HCT116 (cell line): Measurements from ENCODE around the gene VWF. TPM values are rescaled to one million over a fixed set of nuclear protein-coding genes. Genes with fewer than 3 reads are reported as not detected.

Experiments used
- ATAC-seq: fragments of 200-7000 bp; cut with Tn5 transposase; 2 replicates; pipeline ENCODE4 v1.9.1; 2020; ENCODE audit warnings: mild to moderate bottlenecking, moderate library complexity
- BruUV-seq: library from RNA; stranded (reverse); fragments of 400-500 nt; replicated peaks from 2 replicates; lab custom pipeline; 2021; lab: Mats Ljungman, UMichigan
- CTCF ChIA-PET: fragments of 300-600 bp; sonication (Branson Sonifier 250); formaldehyde crosslinking; loops from one replicate; lab custom pipeline; 2021; ENCODE audit warnings: antibody characterized with exemption; lab: Charles Lee
- POLR2A ChIA-PET: fragments of 300-600, 350-600 bp; sonication (Branson Sonifier 250); formaldehyde crosslinking; loops from one replicate; lab custom pipeline; 2021; ENCODE audit warnings: antibody characterized with exemption; lab: Charles Lee
- RAD21 ChIA-PET, 2 experiments: fragments of 300-600 bp; sonication (Branson Sonifier 250); formaldehyde crosslinking; loops; one replicate each; lab custom pipeline; 2023; ENCODE audit warnings: low total read pairs in 2 of 2; ENCODE audit not compliant: uncharacterized antibody in 2 of 2, unreplicated experiment in 2 of 2, low non-redundant PET in 1 of 2; lab: Charles Lee
- DNase-seq: peaks from one replicate; pipeline ENCODE4 v3.0.0-alpha.2; 2010; ENCODE audit warnings: low read depth, low spot score
- H2AFZ ChIP-seq: fragments of 200-600 bp; shearing (Covaris generic), sonication (generic); 2 replicates; pipeline ENCODE4 v1.6.1; 2017; ENCODE audit warnings: low read depth, mixed run types, mixed read lengths, antibody characterized with exemption, low read length; ENCODE audit not compliant: poor library complexity, severe bottlenecking
- H3K27ac ChIP-seq: 2 replicates; pipeline ENCODE4 v1.5.1; 2012; ENCODE audit warnings: low read depth, low read length
- H3K27me3 ChIP-seq: fragments of 200-600 bp; sonication (generic); 2 replicates; pipeline ENCODE4 v1.6.1; 2016; ENCODE audit warnings: mixed run types, low read length, mixed read lengths; ENCODE audit not compliant: insufficient read depth
- H3K36me3 ChIP-seq, 2 experiments: fragments of 200-500 bp in 1 of 2; fragments of 200-600 bp in 1 of 2; sonication (Bioruptor generic) in 1 of 2; sonication (generic) in 1 of 2; 2 replicates each; pipeline versions ENCODE4 v1.5.1 to v1.6.1; 2014 to 2016; ENCODE audit warnings: low read length in 2 of 2, inconsistent platforms in 1 of 2, mixed read lengths in 1 of 2, mixed run types in 1 of 2; ENCODE audit not compliant: insufficient read depth in 2 of 2, control insufficient read depth in 1 of 2
- H3K4me1 ChIP-seq, 2 experiments: fragments of 200-600 bp in 1 of 2; sonication (generic) in 1 of 2; 2 replicates each; pipeline versions ENCODE4 v1.5.1 to v1.6.1; 2012 to 2017; ENCODE audit warnings: low read length in 2 of 2, inconsistent platforms in 1 of 2, mild to moderate bottlenecking in 1 of 2, mixed read lengths in 1 of 2, mixed run types in 1 of 2, moderate library complexity in 1 of 2; ENCODE audit not compliant: insufficient read depth in 2 of 2, control insufficient read depth in 1 of 2
- H3K4me2 ChIP-seq: fragments of 200-600 bp; sonication (generic); 2 replicates; pipeline ENCODE4 v1.6.1; 2017; ENCODE audit warnings: mixed run types, low read length, mixed read lengths
- H3K4me3 ChIP-seq, 2 experiments: fragments of 200-600 bp in 1 of 2; sonication (generic) in 1 of 2; replicated peaks in 1 of 2; 2 replicates each; pipeline ENCODE4 v1.5.1; 2011 to 2016; ENCODE audit warnings: low read length in 2 of 2, control low read depth in 1 of 2, low read depth in 1 of 2, mild to moderate bottlenecking in 1 of 2, mixed read lengths in 1 of 2, mixed run types in 1 of 2
- H3K79me2 ChIP-seq: fragments of 200-600 bp; sonication (generic); 2 replicates; pipeline ENCODE4 v1.6.1; 2017; ENCODE audit warnings: mild to moderate bottlenecking, mixed run types, low read length, moderate library complexity, mixed read lengths; ENCODE audit not compliant: insufficient read depth
- H3K9ac ChIP-seq: fragments of 200-600 bp; sonication (generic); 2 replicates; pipeline ENCODE4 v1.6.1; 2016; ENCODE audit warnings: low read length, mixed read lengths
- H3K9me2 ChIP-seq: fragments of 200-600 bp; sonication (generic), shearing (Covaris generic); 2 replicates; pipeline ENCODE4 v1.6.1; 2017; ENCODE audit warnings: mixed run types, mild to moderate bottlenecking, moderate library complexity; ENCODE audit not compliant: insufficient read depth
- H3K9me3 ChIP-seq, 2 experiments: fragments of 200-500 bp in 1 of 2; fragments of 200-600 bp in 1 of 2; sonication (Bioruptor generic) in 1 of 2; sonication (generic) in 1 of 2; 2 replicates each; pipeline ENCODE4 v1.6.1; 2014 to 2017; ENCODE audit warnings: low read length in 2 of 2, mixed read lengths in 2 of 2, inconsistent platforms in 1 of 2, low read depth in 1 of 2, mild to moderate bottlenecking in 1 of 2, mixed run types in 1 of 2, moderate library complexity in 1 of 2; ENCODE audit not compliant: control insufficient read depth in 1 of 2, insufficient read depth in 1 of 2
- H4K20me1 ChIP-seq: fragments of 200-600 bp; sonication (generic), shearing (Covaris generic); 2 replicates; pipeline ENCODE4 v1.6.1; 2017; ENCODE audit warnings: mixed run types, mild to moderate bottlenecking, moderate library complexity; ENCODE audit not compliant: insufficient read depth
- CBX3 ChIP-seq: IDR thresholded peaks from 2 replicates; pipeline ENCODE4 v1.6.1; 2012; ENCODE audit warnings: low read depth
- CEBPB ChIP-seq: IDR thresholded peaks from 2 replicates; pipeline ENCODE4 v1.6.1; 2012; ENCODE audit warnings: low read depth
- EGR1 ChIP-seq: IDR thresholded peaks from 2 replicates; pipeline ENCODE4 v1.6.1; 2012; ENCODE audit warnings: low read depth
- ELF1 ChIP-seq: IDR thresholded peaks from 2 replicates; pipeline ENCODE4 v1.6.1; 2012; ENCODE audit warnings: low read depth, borderline replicate concordance
- EZH2phosphoT487 ChIP-seq: fragments of 200-600 bp; IDR thresholded peaks from 2 replicates; pipeline ENCODE4 v1.6.1; 2018; ENCODE audit warnings: antibody characterized with exemption, borderline replicate concordance
- JUND ChIP-seq: IDR thresholded peaks from 2 replicates; pipeline ENCODE4 v1.6.1; 2012
- POLR2AphosphoS5 ChIP-seq: IDR thresholded peaks from 2 replicates; pipeline ENCODE4 v1.6.1; 2011; ENCODE audit warnings: mild to moderate bottlenecking, low read depth, low read length, moderate library complexity
- SIN3A ChIP-seq: IDR thresholded peaks from 2 replicates; pipeline ENCODE4 v1.6.1; 2012; ENCODE audit warnings: low read depth
- SRF ChIP-seq: IDR thresholded peaks from 2 replicates; pipeline ENCODE4 v1.6.1; 2012; ENCODE audit warnings: low read depth
- TCF7L2 ChIP-seq: IDR thresholded peaks from 2 replicates; pipeline ENCODE4 v1.7.0; 2011; ENCODE audit warnings: borderline replicate concordance, inconsistent platforms; ENCODE audit not compliant: insufficient read depth, insufficient read length; ENCODE audit errors: extremely low read depth
- ZFX ChIP-seq: fragments of 450-650 bp; IDR thresholded peaks from 2 replicates; pipeline ENCODE4 v1.6.1; 2017
- intact Hi-C: fragments of 100-400 bp; cut with micrococcal nuclease; formaldehyde crosslinking; loops from 2 replicates; pipeline ENCODE4 v1.10.0; 2022
- total RNA-seq: library from RNA; stranded (reverse); gene quantifications from one replicate; pipeline ENCODE4 v1.2.1, GENCODE V29; 2021; ENCODE audit not compliant: unreplicated experiment
- TF ChIP-seq, protein P1 (sequence below): IDR thresholded peaks from 2 replicates; pipeline ENCODE4 v1.6.1; 2011; ENCODE audit warnings: mild to moderate bottlenecking, low read length, moderate library complexity; ENCODE audit not compliant: insufficient replicate concordance; ENCODE audit errors: extremely low read depth

VWF gene
- total RNA-seq, 1 experiment from 2014 or later = 0.57 TPM

DNA sequence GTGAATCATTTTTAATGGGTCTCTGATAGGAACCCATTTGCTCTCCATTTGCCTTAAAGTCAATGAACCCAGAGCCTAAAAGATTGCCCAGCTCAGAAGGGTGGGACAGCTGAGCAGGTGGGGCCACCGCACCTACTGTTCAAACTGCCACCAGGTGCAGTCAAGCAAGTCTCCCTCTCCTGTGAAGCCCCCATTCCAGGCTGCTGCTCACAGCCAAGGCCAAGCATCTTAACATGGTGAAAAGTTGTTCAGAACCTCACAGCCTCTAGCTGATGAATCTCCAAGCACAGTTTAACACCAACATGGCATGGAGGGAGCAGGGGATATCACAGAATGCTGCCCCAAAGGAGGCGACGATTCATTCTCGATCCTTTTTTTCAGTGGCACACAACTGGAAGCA lies 209.0 kb downstream of the VWF start:
- Histone ChIP-seq H3K27ac (no peak overlapping the region), H3K4me1 (no peaks in the 10 kb centered on the region), H3K9me2 (no peaks in the 10 kb centered on the region), H4K20me1 (no peaks in the 10 kb centered on the region), H3K4me3 (no peak overlapping the region), H3K27me3 (peaks cover 18% of the 10 kb centered on the region; the same call in 1 of the 2 replicates), H2AFZ (no peak overlapping the region), H3K36me3 (no peaks in the 10 kb centered on the region), H3K79me2 (no peaks in the 10 kb centered on the region), H3K4me2 (no peak overlapping the region), H3K9ac (no peak overlapping the region), H3K9me3 (no peaks in the 10 kb centered on the region)
- ChIA-PET CTCF (interaction anchor here (2.1 kb wide), 1 partner anchor 122 kb away, joined by 9 read pairs; no protein-coding TSS in a partner anchor), RAD21 (no interaction called here), POLR2A (no interaction called here)
- DNase-seq (no peak), ATAC-seq (no peak)
- intact Hi-C loops = no loop called here
- BruUV-seq = no TSS peak
- TF ChIP-seq EGR1 (no peak), TCF7L2 (no peak), ELF1 (no peak), EZH2phosphoT487 (no peak), CBX3 (no peak), ZFX (no peak), SIN3A (no peak), JUND (no peak), SRF (no peak), CEBPB (no peak), POLR2AphosphoS5 (no peak)
- TF ChIP-seq, protein P1, sequence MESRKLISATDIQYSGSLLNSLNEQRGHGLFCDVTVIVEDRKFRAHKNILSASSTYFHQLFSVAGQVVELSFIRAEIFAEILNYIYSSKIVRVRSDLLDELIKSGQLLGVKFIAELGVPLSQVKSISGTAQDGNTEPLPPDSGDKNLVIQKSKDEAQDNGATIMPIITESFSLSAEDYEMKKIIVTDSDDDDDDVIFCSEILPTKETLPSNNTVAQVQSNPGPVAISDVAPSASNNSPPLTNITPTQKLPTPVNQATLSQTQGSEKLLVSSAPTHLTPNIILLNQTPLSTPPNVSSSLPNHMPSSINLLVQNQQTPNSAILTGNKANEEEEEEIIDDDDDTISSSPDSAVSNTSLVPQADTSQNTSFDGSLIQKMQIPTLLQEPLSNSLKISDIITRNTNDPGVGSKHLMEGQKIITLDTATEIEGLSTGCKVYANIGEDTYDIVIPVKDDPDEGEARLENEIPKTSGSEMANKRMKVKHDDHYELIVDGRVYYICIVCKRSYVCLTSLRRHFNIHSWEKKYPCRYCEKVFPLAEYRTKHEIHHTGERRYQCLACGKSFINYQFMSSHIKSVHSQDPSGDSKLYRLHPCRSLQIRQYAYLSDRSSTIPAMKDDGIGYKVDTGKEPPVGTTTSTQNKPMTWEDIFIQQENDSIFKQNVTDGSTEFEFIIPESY = no peak
